Measurements from ENCODE around the gene CXCR4.

The CXCR4 gene

GRCh38 chr2:136131484-136131960 lies 13.6 kb upstream of the CXCR4 start:
- DNase-seq: no peak

GRCh38 chr2:136130511-136130910 lies 12.6 kb upstream of the CXCR4 start:
- no peak for DNase-seq

- DNase-seq: no peak
Observed at GRCh38 chr2:136130045-136130444, 12.1 kb upstream of the CXCR4 start.

GRCh38 chr2:136129601-136130000 lies 11.7 kb upstream of the CXCR4 start:
- DNase-seq: no peak

- DNase-seq: no peak
Observed at GRCh38 chr2:136128905-136129304, 11.0 kb upstream of the CXCR4 start.

- DNase-seq: no peak
Observed at GRCh38 chr2:136128366-136128765, 10.4 kb upstream of the CXCR4 start.

- DNase-seq: no peak
Observed at GRCh38 chr2:136127356-136127755, 9.4 kb upstream of the CXCR4 start.

GRCh38 chr2:136126421-136126926 lies 8.5 kb upstream of the CXCR4 start:
- DNase-seq: no peak

- DNase-seq: no peak
Observed at GRCh38 chr2:136126021-136126420, 8.1 kb upstream of the CXCR4 start.

GRCh38 chr2:136125236-136125635 lies 7.3 kb upstream of the CXCR4 start:
- no peak for DNase-seq

GRCh38 chr2:136124805-136125204 lies 6.9 kb upstream of the CXCR4 start:
- no peak for DNase-seq

GRCh38 chr2:136122661-136123060 lies 4.7 kb upstream of the CXCR4 start:
- DNase-seq: no peak

GRCh38 chr2:136121204-136121910 lies 3.4 kb upstream of the CXCR4 start:
- DNase-seq: no peak

GRCh38 chr2:136119717-136120675 lies 2.0 kb upstream of the CXCR4 start:
- no peak for DNase-seq

- no peak for DNase-seq
Observed at GRCh38 chr2:136118819-136119716, 1.1 kb upstream of the CXCR4 start.

- no peak for DNase-seq
Observed at GRCh38 chr2:136117391-136117841, 533 bp downstream of the CXCR4 start.

- no peak for DNase-seq
Observed at GRCh38 chr2:136116813-136117390, 1.0 kb downstream of the CXCR4 start.

GRCh38 chr2:136116151-136116812 lies 1.7 kb downstream of the CXCR4 start:
- DNase-seq: no peak

- no peak for DNase-seq
Observed at GRCh38 chr2:136115183-136115761, 2.7 kb downstream of the CXCR4 start.

GRCh38 chr2:136114382-136114781 lies 3.6 kb downstream of the CXCR4 start:
- DNase-seq: no peak
